ENCODE results near the gene GTF2IRD1. TPM values are rescaled to one million over a fixed set of nuclear protein-coding genes. Genes with fewer than 3 reads are reported as not detected.
A peak's percentile ranks its signal among the peaks of the same experiment; 100 is the strongest.

The GTF2IRD1 gene
- total and polyA plus RNA-seq, 2 experiments from 2014 or later: 28.7 to 37.1 TPM

DNA sequence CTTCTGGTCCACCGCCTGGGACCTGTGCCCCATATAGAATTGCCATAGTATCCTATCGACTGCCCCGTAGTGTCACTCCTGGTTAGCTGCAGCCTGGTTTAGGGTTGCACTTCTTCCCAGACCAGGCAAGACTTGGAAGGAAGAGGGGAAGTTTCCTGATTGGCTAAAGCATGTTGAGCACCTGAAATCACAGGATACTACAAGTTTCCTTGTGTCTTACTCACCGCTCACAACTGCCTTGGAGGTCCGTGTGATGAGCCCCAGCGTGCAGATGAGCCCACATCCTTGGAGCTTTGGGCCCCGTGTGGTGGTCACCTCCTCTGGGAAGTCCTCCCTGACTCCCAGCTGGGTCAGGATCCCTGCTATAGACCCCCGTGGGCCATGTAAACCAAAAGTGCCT is 129.9 kb downstream of the GTF2IRD1 start:
- peaks cover 14% of the 10 kb centered on the region; the same call in 1 of the 2 replicates for H3F3A ChIP-seq (replicated peaks; ENCODE audit: low read depth)
- Mint-ChIP-seq H3K36me3 (ENCODE audit: low read depth) (no peaks in the 10 kb centered on the region), H3K4me3 (no peak overlapping the region), H3K27ac (no peak overlapping the region; the same call in 1 of the 2 replicates), H3K9me3 (no peaks in the 10 kb centered on the region), H3K4me1 (peaks cover 33% of the 10 kb centered on the region), H3K27me3 (ENCODE audit: insufficient read depth, low read depth, poor library complexity) (peaks cover 25% of the 10 kb centered on the region)
- TF ChIP-seq, protein P1, sequence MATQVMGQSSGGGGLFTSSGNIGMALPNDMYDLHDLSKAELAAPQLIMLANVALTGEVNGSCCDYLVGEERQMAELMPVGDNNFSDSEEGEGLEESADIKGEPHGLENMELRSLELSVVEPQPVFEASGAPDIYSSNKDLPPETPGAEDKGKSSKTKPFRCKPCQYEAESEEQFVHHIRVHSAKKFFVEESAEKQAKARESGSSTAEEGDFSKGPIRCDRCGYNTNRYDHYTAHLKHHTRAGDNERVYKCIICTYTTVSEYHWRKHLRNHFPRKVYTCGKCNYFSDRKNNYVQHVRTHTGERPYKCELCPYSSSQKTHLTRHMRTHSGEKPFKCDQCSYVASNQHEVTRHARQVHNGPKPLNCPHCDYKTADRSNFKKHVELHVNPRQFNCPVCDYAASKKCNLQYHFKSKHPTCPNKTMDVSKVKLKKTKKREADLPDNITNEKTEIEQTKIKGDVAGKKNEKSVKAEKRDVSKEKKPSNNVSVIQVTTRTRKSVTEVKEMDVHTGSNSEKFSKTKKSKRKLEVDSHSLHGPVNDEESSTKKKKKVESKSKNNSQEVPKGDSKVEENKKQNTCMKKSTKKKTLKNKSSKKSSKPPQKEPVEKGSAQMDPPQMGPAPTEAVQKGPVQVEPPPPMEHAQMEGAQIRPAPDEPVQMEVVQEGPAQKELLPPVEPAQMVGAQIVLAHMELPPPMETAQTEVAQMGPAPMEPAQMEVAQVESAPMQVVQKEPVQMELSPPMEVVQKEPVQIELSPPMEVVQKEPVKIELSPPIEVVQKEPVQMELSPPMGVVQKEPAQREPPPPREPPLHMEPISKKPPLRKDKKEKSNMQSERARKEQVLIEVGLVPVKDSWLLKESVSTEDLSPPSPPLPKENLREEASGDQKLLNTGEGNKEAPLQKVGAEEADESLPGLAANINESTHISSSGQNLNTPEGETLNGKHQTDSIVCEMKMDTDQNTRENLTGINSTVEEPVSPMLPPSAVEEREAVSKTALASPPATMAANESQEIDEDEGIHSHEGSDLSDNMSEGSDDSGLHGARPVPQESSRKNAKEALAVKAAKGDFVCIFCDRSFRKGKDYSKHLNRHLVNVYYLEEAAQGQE (IDR thresholded peaks at IDR 0.05; ENCODE audit: unreplicated experiment): no peak
- TF ChIP-seq ZNF114 (CRISPR knock-in tag; IDR thresholded peaks at IDR 0.05) (no peak), ZNF462 (CRISPR knock-in tag; IDR thresholded peaks at IDR 0.05) (no peak), STAT1 (IDR thresholded peaks at IDR 0.05; ENCODE audit: unreplicated experiment) (no peak), JUNB (IDR thresholded peaks at IDR 0.05; ENCODE audit: unreplicated experiment) (no peak), NANOG (IDR thresholded peaks at IDR 0.05; ENCODE audit: borderline replicate concordance) (no peak), ZNF331 (CRISPR knock-in tag; IDR thresholded peaks at IDR 0.05; ENCODE audit: low read depth) (no peak), EZH2phosphoT487 (IDR thresholded peaks at IDR 0.05; ENCODE audit: unreplicated experiment) (no peak), POLR2AphosphoS5 (IDR thresholded peaks at IDR 0.05; ENCODE audit: low read depth) (no peak), CREB1 (CRISPR knock-in tag; IDR thresholded peaks at IDR 0.05; ENCODE audit: low read depth) (no peak), EZH2 (IDR thresholded peaks at IDR 0.05; ENCODE audit: low read depth, unreplicated experiment) (no peak)
- TF ChIP-seq, protein P2, sequence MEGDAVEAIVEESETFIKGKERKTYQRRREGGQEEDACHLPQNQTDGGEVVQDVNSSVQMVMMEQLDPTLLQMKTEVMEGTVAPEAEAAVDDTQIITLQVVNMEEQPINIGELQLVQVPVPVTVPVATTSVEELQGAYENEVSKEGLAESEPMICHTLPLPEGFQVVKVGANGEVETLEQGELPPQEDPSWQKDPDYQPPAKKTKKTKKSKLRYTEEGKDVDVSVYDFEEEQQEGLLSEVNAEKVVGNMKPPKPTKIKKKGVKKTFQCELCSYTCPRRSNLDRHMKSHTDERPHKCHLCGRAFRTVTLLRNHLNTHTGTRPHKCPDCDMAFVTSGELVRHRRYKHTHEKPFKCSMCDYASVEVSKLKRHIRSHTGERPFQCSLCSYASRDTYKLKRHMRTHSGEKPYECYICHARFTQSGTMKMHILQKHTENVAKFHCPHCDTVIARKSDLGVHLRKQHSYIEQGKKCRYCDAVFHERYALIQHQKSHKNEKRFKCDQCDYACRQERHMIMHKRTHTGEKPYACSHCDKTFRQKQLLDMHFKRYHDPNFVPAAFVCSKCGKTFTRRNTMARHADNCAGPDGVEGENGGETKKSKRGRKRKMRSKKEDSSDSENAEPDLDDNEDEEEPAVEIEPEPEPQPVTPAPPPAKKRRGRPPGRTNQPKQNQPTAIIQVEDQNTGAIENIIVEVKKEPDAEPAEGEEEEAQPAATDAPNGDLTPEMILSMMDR (conservative IDR thresholded peaks at IDR 0.05; ENCODE audit: low read depth in 2 of 2): no peak
- TF ChIP-seq, protein P3, sequence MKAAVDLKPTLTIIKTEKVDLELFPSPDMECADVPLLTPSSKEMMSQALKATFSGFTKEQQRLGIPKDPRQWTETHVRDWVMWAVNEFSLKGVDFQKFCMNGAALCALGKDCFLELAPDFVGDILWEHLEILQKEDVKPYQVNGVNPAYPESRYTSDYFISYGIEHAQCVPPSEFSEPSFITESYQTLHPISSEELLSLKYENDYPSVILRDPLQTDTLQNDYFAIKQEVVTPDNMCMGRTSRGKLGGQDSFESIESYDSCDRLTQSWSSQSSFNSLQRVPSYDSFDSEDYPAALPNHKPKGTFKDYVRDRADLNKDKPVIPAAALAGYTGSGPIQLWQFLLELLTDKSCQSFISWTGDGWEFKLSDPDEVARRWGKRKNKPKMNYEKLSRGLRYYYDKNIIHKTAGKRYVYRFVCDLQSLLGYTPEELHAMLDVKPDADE (IDR thresholded peaks at IDR 0.05): no peak
- no peaks in the 10 kb centered on the region for H3K36me3 ChIP-seq (ENCODE audit: insufficient read depth)
- DNase-seq (ENCODE audit: low spot score) (peak; percentile 25), ATAC-seq (no peak)
- no peak overlapping the region for H3K4me3 ChIP-seq
- H3K9me2 ChIP-seq (ENCODE audit: insufficient read depth): no peaks in the 10 kb centered on the region
- H3K27ac ChIP-seq (ENCODE audit: low read depth): 0 out of 2 replicates have a peak overlapping the region, but pooled peaks have one; percentile 50
- H3K4me1 ChIP-seq (ENCODE audit: insufficient read depth): no peaks in the 10 kb centered on the region; the same call in 1 of the 2 replicates
- H3K4me2 ChIP-seq: no peak overlapping the region
- H3K79me2 ChIP-seq (replicated peaks; ENCODE audit: insufficient read depth): no peaks in the 10 kb centered on the region
- no peak overlapping the region for H2AFZ ChIP-seq
- H3K27me3 ChIP-seq (ENCODE audit: insufficient read depth): no peaks in the 10 kb centered on the region
- no peaks in the 10 kb centered on the region for H4K20me1 ChIP-seq (replicated peaks; ENCODE audit: insufficient read depth)
